Uterus (tissue), 2 donors: ENCODE data around the gene MYO19.

ENCODE experiments used
- POLR2A ChIP-seq, 2 donors: fragments of 450-650 bp; IDR thresholded peaks; one replicate each; pipeline ENCODE4 v1.6.1; 2016; ENCODE audit warnings: antibody characterized with exemption in 2 of 2, mild to moderate bottlenecking in 1 of 2, moderate library complexity in 1 of 2
- TF ChIP-seq, protein P1 (sequence below), 4 experiments: fragments of 200-600 bp in 2 of 4; fragments of 450-650 bp in 2 of 4; sonication (generic) in 2 of 4; IDR thresholded peaks; one replicate each; pipeline ENCODE4 v1.5.1; 2016 to 2019; ENCODE audit warnings: antibody characterized with exemption in 4 of 4, mild to moderate bottlenecking in 2 of 4, moderate library complexity in 1 of 4

- TF ChIP-seq, protein P1, sequence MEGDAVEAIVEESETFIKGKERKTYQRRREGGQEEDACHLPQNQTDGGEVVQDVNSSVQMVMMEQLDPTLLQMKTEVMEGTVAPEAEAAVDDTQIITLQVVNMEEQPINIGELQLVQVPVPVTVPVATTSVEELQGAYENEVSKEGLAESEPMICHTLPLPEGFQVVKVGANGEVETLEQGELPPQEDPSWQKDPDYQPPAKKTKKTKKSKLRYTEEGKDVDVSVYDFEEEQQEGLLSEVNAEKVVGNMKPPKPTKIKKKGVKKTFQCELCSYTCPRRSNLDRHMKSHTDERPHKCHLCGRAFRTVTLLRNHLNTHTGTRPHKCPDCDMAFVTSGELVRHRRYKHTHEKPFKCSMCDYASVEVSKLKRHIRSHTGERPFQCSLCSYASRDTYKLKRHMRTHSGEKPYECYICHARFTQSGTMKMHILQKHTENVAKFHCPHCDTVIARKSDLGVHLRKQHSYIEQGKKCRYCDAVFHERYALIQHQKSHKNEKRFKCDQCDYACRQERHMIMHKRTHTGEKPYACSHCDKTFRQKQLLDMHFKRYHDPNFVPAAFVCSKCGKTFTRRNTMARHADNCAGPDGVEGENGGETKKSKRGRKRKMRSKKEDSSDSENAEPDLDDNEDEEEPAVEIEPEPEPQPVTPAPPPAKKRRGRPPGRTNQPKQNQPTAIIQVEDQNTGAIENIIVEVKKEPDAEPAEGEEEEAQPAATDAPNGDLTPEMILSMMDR (IDR thresholded peaks at IDR 0.05): no peak
- TF ChIP-seq POLR2A (IDR thresholded peaks at IDR 0.05): no peak
Measured at GRCh38 chr17:36512641-36513040, 22.0 kb downstream of the MYO19 start.
